Panc1 (cell line): ENCODE data around the gene SEMA7A.

Experiments used
- CTCF ChIP-seq: fragments of 450-650 bp; IDR thresholded peaks from 2 replicates; pipeline ENCODE4 v1.5.1; 2017; ENCODE audit warnings: mild to moderate bottlenecking
- POLR2AphosphoS5 ChIP-seq: IDR thresholded peaks from 2 replicates; pipeline ENCODE4 v1.6.1; 2012; ENCODE audit warnings: mild to moderate bottlenecking, low read depth, low read length, moderate library complexity
- REST ChIP-seq, 2 experiments: IDR thresholded peaks; 2 replicates each; pipeline ENCODE4 v1.6.1; 2011 to 2012; ENCODE audit warnings: low read depth in 2 of 2, control low read depth in 1 of 2, low read length in 1 of 2, mild to moderate bottlenecking in 1 of 2, moderate library complexity in 1 of 2; ENCODE audit not compliant: insufficient read depth in 1 of 2

- TF ChIP-seq CTCF (no peak), REST (IDR thresholded peaks at IDR 0.05; ENCODE audit: insufficient read depth in 1 of 2, low read depth in 2 of 2, low read length in 1 of 2) (no peak), POLR2AphosphoS5 (no peak)
These were observed 19.6 kb downstream of the SEMA7A start for GRCh38 chr15:74414081-74414580.
